IMR-90 (cell line): Measurements from ENCODE around the gene TMPRSS15. TPM values are rescaled to one million over a fixed set of nuclear protein-coding genes. Genes with fewer than 3 reads are reported as not detected.

ENCODE experiments used
- ATAC-seq: fragments of 200-7000 bp; cut with Tn5 transposase; 2 replicates; pipeline ENCODE4 v1.9.1; 2020; ENCODE audit warnings: low read depth, mild to moderate bottlenecking, moderate library complexity
- BruUV-seq: library from RNA; stranded (reverse); fragments of 400-500 nt; replicated peaks from 2 replicates; lab custom pipeline; 2021; lab: Mats Ljungman, UMichigan
- CTCF ChIA-PET: fragments of 300-600 bp; formaldehyde crosslinking; extraction: SDS; loops from one replicate; lab custom pipeline; 2021; ENCODE audit warnings: antibody characterized with exemption; lab: Yijun Ruan, JAX
- POLR2A ChIA-PET: fragments of 300-600 bp; sonication (Branson Sonifier 250); formaldehyde crosslinking; loops from one replicate; lab custom pipeline; 2022; ENCODE audit warnings: antibody characterized with exemption; ENCODE audit not compliant: unreplicated experiment; lab: Charles Lee
- DNase-seq: peaks from one replicate; pipeline ENCODE4 v3.0.0; 2013
- H2AFZ ChIP-seq: replicated peaks from 2 replicates; pipeline ENCODE3; 2013; ENCODE audit warnings: low read length, mild to moderate bottlenecking; ENCODE audit not compliant: poor library complexity
- H2AK5ac ChIP-seq: 2 replicates; pipeline ENCODE4 v1.6.1; 2013; ENCODE audit warnings: low read depth, low read length, inconsistent platforms
- H2AK9ac ChIP-seq: replicated peaks from 2 replicates; pipeline ENCODE3; 2013; ENCODE audit warnings: mild to moderate bottlenecking, low read depth, low read length, moderate library complexity; ENCODE audit not compliant: poor library complexity
- H2BK120ac ChIP-seq: 2 replicates; pipeline ENCODE4 v1.6.1; 2013; ENCODE audit warnings: low read depth, low read length, inconsistent platforms
- H2BK15ac ChIP-seq: 3 replicates; pipeline ENCODE4 v1.6.1; 2013; ENCODE audit warnings: low read depth, low read length, inconsistent platforms
- H2BK20ac ChIP-seq: 2 replicates; pipeline ENCODE4 v1.6.1; 2013; ENCODE audit warnings: low read depth, mild to moderate bottlenecking, inconsistent platforms, low read length, moderate library complexity
- H2BK5ac ChIP-seq: 2 replicates; pipeline ENCODE4 v1.6.1; 2013; ENCODE audit warnings: mild to moderate bottlenecking, low read depth, low read length, inconsistent platforms; ENCODE audit not compliant: poor library complexity, severe bottlenecking
- H3K14ac ChIP-seq: replicated peaks from 2 replicates; pipeline ENCODE4 v1.6.1; 2013; ENCODE audit warnings: low read depth, low read length, inconsistent platforms
- H3K18ac ChIP-seq: 2 replicates; pipeline ENCODE4 v1.6.1; 2013; ENCODE audit warnings: low read depth, low read length, control low read depth
- H3K23ac ChIP-seq: 2 replicates; pipeline ENCODE4 v1.6.1; 2013; ENCODE audit warnings: low read depth, low read length, inconsistent platforms
- H3K27ac ChIP-seq: 2 replicates; pipeline ENCODE4 v1.5.1; 2013; ENCODE audit warnings: mild to moderate bottlenecking, control low read depth, low read length; ENCODE audit not compliant: insufficient read depth
- H3K27me3 ChIP-seq: 2 replicates; pipeline ENCODE4 v1.6.1; 2013; ENCODE audit warnings: low read length; ENCODE audit not compliant: control insufficient read depth, insufficient read depth
- H3K36me3 ChIP-seq: 2 replicates; pipeline ENCODE4 v1.6.1; 2013; ENCODE audit warnings: low read length, mixed read lengths; ENCODE audit not compliant: control insufficient read depth, insufficient read depth
- H3K4ac ChIP-seq: 2 replicates; pipeline ENCODE4 v1.6.1; 2013; ENCODE audit warnings: low read depth, low read length, inconsistent platforms
- H3K4me1 ChIP-seq: 2 replicates; pipeline ENCODE4 v1.6.1; 2013; ENCODE audit warnings: low read length, mixed read lengths; ENCODE audit not compliant: control insufficient read depth, insufficient read depth
- H3K4me2 ChIP-seq: 2 replicates; pipeline ENCODE4 v1.6.1; 2013; ENCODE audit warnings: low read depth, mild to moderate bottlenecking, control low read depth, low read length, moderate library complexity
- H3K4me3 ChIP-seq: 2 replicates; pipeline ENCODE4 v1.5.1; 2013; ENCODE audit warnings: low read depth, mild to moderate bottlenecking, control low read depth, low read length, moderate library complexity; ENCODE audit not compliant: insufficient read depth
- H3K56ac ChIP-seq: 2 replicates; pipeline ENCODE4 v1.6.1; 2013; ENCODE audit warnings: low read length, inconsistent platforms; ENCODE audit not compliant: insufficient read depth; ENCODE audit errors: extremely low read depth
- H3K79me1 ChIP-seq, 2 experiments: 2 replicates each; pipeline ENCODE4 v1.6.1; 2013; ENCODE audit warnings: low read length in 2 of 2, inconsistent platforms in 1 of 2, low read depth in 1 of 2
- H3K9ac ChIP-seq: 2 replicates; pipeline ENCODE4 v1.6.1; 2013; ENCODE audit warnings: low read depth, low read length, control low read depth
- H3K9me1 ChIP-seq: 2 replicates; pipeline ENCODE4 v1.6.1; 2013; ENCODE audit warnings: low read length, inconsistent platforms; ENCODE audit not compliant: insufficient read depth
- H3K9me3 ChIP-seq: 2 replicates; pipeline ENCODE4 v1.6.1; 2013; ENCODE audit warnings: low read length; ENCODE audit not compliant: control insufficient read depth, insufficient read depth
- H4K20me1 ChIP-seq: 2 replicates; pipeline ENCODE4 v1.6.1; 2013; ENCODE audit warnings: low read length, inconsistent platforms; ENCODE audit not compliant: insufficient read depth
- H4K5ac ChIP-seq: 2 replicates; pipeline ENCODE4 v1.6.1; 2013; ENCODE audit warnings: mild to moderate bottlenecking, low read depth, low read length, control low read depth
- H4K8ac ChIP-seq, 2 experiments: 2 replicates each; pipeline ENCODE4 v1.6.1; 2013; ENCODE audit warnings: low read depth in 2 of 2, low read length in 2 of 2, control low read depth in 1 of 2, inconsistent platforms in 1 of 2
- H4K91ac ChIP-seq: 2 replicates; pipeline ENCODE4 v1.6.1; 2013; ENCODE audit warnings: low read depth, low read length, inconsistent platforms; ENCODE audit not compliant: insufficient read depth
- BHLHE40 ChIP-seq: fragments of 150-350 bp; IDR thresholded peaks from 2 replicates; pipeline ENCODE4 v1.6.1; 2016; ENCODE audit warnings: mild to moderate bottlenecking, low read depth, low read length
- CEBPB ChIP-seq: IDR thresholded peaks from 2 replicates; pipeline ENCODE4 v1.6.1; 2012; ENCODE audit warnings: low read depth, low read length, improper control_type of control experiment
- CTCF ChIP-seq: conservative IDR thresholded peaks from 2 replicates; pipeline ENCODE4 v1.5.1; 2012; ENCODE audit warnings: mild to moderate bottlenecking, low read depth, low read length, improper control_type of control experiment
- FOS ChIP-seq: fragments of 150-350 bp; IDR thresholded peaks from 2 replicates; pipeline ENCODE4 v1.6.1; 2016; ENCODE audit warnings: low read depth, low read length
- MAFK ChIP-seq: IDR thresholded peaks from 2 replicates; pipeline ENCODE4 v1.6.1; 2012; ENCODE audit warnings: low read depth, low read length, improper control_type of control experiment
- MAZ ChIP-seq: IDR thresholded peaks from 2 replicates; pipeline ENCODE4 v1.6.1; 2012; ENCODE audit warnings: low read depth, mild to moderate bottlenecking, low read length, improper control_type of control experiment, moderate library complexity, borderline replicate concordance
- NFE2L2 ChIP-seq: fragments of 150-350 bp; IDR thresholded peaks from 2 replicates; pipeline ENCODE4 v1.6.1; 2016; ENCODE audit warnings: low read depth, mild to moderate bottlenecking, low read length
- RAD21 ChIP-seq: IDR thresholded peaks from 2 replicates; pipeline ENCODE4 v1.6.1; 2012; ENCODE audit warnings: low read length, improper control_type of control experiment
- RCOR1 ChIP-seq: IDR thresholded peaks from 2 replicates; pipeline ENCODE4 v1.6.1; 2012; ENCODE audit warnings: mild to moderate bottlenecking, low read length, improper control_type of control experiment; ENCODE audit not compliant: insufficient replicate concordance
- SMC3 ChIP-seq: fragments of 150-350 bp; IDR thresholded peaks from 2 replicates; pipeline ENCODE4 v1.6.1; 2016; ENCODE audit warnings: low read depth, mild to moderate bottlenecking, antibody characterized with exemption, low read length, moderate library complexity
- WGBS, 2 experiments: methylation state at CpG; one replicate each; pipeline versions ENCODE4 v1.1.5 to v1.1.7; 2013; ENCODE audit warnings: missing lambda C conversion rate in 2 of 2; ENCODE audit not compliant: insufficient read length in 1 of 2; ENCODE audit errors: extremely low coverage in 2 of 2; 5-methylcytosine and 5-hydroxymethylcytosine counted together
- dilution Hi-C: fragments of 300-500 bp; cut with HindIII; formaldehyde crosslinking; loops from one replicate; pipeline ENCODE4 v1.14.3; 2018; ENCODE audit warnings: low sequenced_read_pairs; ENCODE audit not compliant: unreplicated experiment
- in situ Hi-C: fragments of 300-500 bp; cut with MboI; formaldehyde crosslinking; loops from 3 replicates; pipeline ENCODE4 v1.14.3; 2019; ENCODE audit warnings: low sequenced_read_pairs, inconsistent platforms, mixed read lengths
- intact Hi-C: fragments of 100-400 bp; cut with micrococcal nuclease; formaldehyde crosslinking; loops from 2 replicates; pipeline ENCODE4 v1.10.0; 2022
- polyA plus RNA-seq, 3 experiments: library from polyadenylated mRNA; depleted of rRNA; stranded (reverse); fragments of >200 nt; gene quantifications; 2 replicates each; pipeline ENCODE4 v1.2.3, GENCODE V29; 2012; ENCODE audit warnings: low replicate concordance in 1 of 3
- total RNA-seq: library from RNA; depleted of rRNA; stranded (reverse); fragments of >200 nt; gene quantifications from 2 replicates; pipeline ENCODE4 v1.2.3, GENCODE V29; 2012
- TF ChIP-seq, protein P1 (sequence below): fragments of 150-350 bp; IDR thresholded peaks from 2 replicates; pipeline ENCODE4 v1.6.1; 2016; ENCODE audit warnings: low read depth, mild to moderate bottlenecking, low read length, moderate library complexity, borderline replicate concordance

The TMPRSS15 gene
- total and polyA plus RNA-seq, 2 of the 4 experiments (the other 2 are of a cell fraction) = not detected

GRCh38 chr21:18253799-18254198, 149.8 kb downstream of the TMPRSS15 start:
- Histone ChIP-seq H2BK15ac (no peak overlapping the region), H2AK5ac (no peak overlapping the region), H4K5ac (no peak overlapping the region), H2BK20ac (no peak overlapping the region), H4K91ac (no peak overlapping the region), H2BK5ac (no peak overlapping the region), H3K79me1 (no peaks in the 10 kb centered on the region), H2AK9ac (no peak overlapping the region), H2BK120ac (no peak overlapping the region), H3K4me3 (no peak overlapping the region), H3K4me1 (no peaks in the 10 kb centered on the region), H3K9me1 (no peaks in the 10 kb centered on the region), H3K18ac (no peak overlapping the region), H3K14ac (no peak overlapping the region), H4K8ac (no peak overlapping the region), H3K56ac (no peak overlapping the region), H4K20me1 (no peaks in the 10 kb centered on the region), H3K4ac (no peak overlapping the region), H3K23ac (no peak overlapping the region), H3K9me3 (peaks cover 2% of the 10 kb centered on the region; the same call in 1 of the 2 replicates), H3K4me2 (no peak overlapping the region), H3K36me3 (no peaks in the 10 kb centered on the region), H3K27me3 (no peaks in the 10 kb centered on the region), H3K27ac (no peak overlapping the region), H2AFZ (no peak overlapping the region), H3K9ac (no peak overlapping the region)
- ChIA-PET POLR2A (no interaction called here), CTCF (no interaction called here)
- no CpG with 5 or more reads among the region's 2 CpGs for WGBS, 2 experiments
- no peak for TF ChIP-seq MAZ
- TF ChIP-seq MAFK = no peak
- TF ChIP-seq, protein P1, sequence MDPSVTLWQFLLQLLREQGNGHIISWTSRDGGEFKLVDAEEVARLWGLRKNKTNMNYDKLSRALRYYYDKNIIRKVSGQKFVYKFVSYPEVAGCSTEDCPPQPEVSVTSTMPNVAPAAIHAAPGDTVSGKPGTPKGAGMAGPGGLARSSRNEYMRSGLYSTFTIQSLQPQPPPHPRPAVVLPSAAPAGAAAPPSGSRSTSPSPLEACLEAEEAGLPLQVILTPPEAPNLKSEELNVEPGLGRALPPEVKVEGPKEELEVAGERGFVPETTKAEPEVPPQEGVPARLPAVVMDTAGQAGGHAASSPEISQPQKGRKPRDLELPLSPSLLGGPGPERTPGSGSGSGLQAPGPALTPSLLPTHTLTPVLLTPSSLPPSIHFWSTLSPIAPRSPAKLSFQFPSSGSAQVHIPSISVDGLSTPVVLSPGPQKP = no peak
- no peak for TF ChIP-seq SMC3
- TF ChIP-seq NFE2L2 = no peak
- TF ChIP-seq RAD21 = no peak
- no peak for TF ChIP-seq RCOR1
- TF ChIP-seq BHLHE40 = no peak
- TF ChIP-seq FOS = no peak
- TF ChIP-seq CEBPB = no peak
- no peak for TF ChIP-seq CTCF
- no peak for DNase-seq
- no TSS peak for BruUV-seq
- no peak for ATAC-seq
- in situ Hi-C loops = no loop called here
- dilution Hi-C loops = no loop called here
- intact Hi-C loops = no loop called here
